ENCODE data around the gene SH3GL2.
"Not testable (repeated sequence)": the region's sequence is repeated elsewhere in the genome, so short reads cannot be mapped to it uniquely, and the experiment has no call there.

The SH3GL2 gene

DNA sequence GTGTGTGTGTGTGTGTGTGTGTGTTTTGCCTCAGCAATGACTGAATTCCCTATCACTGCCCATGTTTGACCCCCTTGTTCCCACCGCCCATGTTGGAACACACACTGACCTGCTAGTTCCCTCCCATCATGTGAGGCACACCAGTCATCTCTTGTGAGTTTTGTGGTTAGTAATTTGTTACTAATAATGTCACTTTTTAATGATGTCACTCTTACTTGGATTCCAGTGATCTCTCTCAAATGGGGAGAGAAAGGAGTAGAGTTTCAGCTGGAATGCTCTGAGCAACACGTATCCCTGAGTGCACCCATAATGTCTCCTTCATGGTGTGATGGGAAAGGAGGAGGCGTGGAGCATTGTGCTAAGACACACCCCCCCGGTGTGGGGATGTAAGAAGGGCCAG is 172.6 kb downstream of the SH3GL2 start:
- DNase-seq (ENCODE audit: low read depth in 2 of 2), result no peak

DNA sequence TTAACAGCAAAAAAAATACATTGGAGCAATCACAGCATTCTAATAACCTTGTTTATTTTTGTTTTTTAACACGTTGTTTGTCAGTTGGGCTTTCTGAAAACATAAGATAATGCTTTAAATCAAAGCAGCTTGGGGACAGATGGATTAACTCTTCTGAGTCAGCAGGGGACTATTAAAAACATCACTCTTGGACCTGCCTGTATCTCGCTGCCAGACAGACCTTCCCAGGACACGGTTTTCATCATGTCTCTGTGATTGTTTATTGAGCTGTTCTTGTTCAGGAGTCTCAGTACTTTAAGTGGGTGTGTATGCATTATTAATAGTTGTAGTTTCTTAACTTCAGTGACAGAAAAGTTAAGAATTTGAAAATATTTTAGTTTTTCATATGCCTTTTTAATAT is 173.2 kb downstream of the SH3GL2 start:
- DNase-seq (ENCODE audit: low read depth in 2 of 2), result no peak

DNA sequence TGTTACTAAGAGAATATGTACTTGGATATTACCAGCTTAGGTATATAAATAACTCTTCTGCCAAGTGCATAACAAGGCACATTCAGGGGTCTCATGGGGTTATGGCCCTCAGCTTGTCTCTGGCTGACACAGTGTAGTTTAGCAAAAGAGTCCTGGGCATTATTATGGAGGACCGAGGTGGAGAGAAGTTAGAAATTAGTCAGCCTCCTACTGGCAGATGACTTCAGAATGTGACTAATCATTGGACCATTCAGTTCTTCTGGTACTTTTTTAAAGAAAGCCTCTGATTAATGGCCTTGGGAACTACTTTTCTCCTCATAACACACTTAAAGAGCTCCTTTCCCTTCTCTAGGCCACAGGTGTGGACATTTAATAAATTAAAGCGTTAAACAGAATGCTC is 178.9 kb downstream of the SH3GL2 start:
- DNase-seq (ENCODE audit: low read depth in 2 of 2), result no peak

GRCh38 chr9:17760250-17760649 is 181.4 kb downstream of the SH3GL2 start:
- no peak for DNase-seq (ENCODE audit: low read depth in 2 of 2)

GRCh38 chr9:17761984-17762676 is 183.3 kb downstream of the SH3GL2 start:
- DNase-seq (ENCODE audit: low read depth in 2 of 2), result no peak

DNA sequence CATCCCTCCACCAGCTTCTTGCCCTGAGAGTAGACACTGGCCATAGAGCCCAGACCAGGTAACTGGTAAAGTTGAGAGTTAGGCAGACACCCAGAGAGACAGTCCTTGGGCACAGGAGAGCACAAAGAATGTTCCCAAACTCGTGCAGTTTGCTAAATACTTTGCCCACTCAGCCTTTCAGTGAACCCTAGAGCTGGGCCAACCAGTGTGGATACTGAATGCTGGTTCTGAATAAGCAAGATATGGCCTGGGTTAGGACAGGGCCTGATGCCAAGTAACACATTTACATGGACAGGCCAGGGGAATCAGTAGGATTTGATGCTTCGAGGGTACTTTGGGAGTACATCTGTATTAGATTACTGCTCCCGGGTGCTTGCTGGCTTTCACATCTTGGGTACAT is 185.4 kb downstream of the SH3GL2 start:
- DNase-seq (ENCODE audit: low read depth in 2 of 2), result no peak

- DNase-seq (ENCODE audit: low read depth in 2 of 2), result not testable (repeated sequence)
Measured at GRCh38 chr9:17765131-17765530, 186.3 kb downstream of the SH3GL2 start.

DNA sequence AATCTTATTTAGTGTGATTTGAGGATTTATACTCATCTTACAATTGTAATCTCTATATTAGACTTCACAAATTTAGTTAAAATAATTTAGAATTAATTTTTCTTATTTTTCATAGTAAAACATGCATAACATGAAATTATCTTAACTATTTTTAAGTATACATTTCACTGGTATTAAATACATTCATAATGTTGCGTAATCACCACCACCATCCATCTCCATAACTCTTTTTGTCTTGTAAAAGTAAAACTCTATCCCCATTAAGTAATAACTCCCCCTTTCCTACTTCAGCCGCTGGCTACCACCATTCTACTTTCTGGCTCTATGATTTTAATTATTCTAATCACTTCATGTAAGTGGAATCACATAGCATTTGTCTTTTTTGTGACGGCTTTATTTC is 193.4 kb downstream of the SH3GL2 start:
- no peak for DNase-seq (ENCODE audit: low read depth in 2 of 2)

DNA sequence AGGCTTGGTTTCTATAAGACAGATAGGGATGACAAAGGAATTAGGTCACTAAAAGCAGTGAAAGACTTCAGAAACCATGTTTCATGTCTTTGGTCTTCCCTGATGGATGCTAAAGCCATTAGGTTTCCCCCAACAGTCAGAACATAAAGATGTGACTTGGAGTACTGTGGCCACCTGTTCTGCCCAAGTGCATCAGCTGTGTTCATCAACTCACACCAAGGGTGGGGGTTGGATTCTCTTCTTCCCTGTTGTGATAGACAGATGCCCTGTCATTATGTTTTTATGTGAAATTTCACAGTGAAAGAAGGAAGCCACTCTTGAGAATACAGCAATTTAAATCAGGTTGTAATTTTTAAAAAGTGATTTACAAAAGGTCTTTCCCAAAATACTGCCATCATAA is 196.8 kb downstream of the SH3GL2 start:
- DNase-seq (ENCODE audit: low read depth in 2 of 2), result no peak

GRCh38 chr9:17776735-17777134 is 197.9 kb downstream of the SH3GL2 start:
- DNase-seq (ENCODE audit: low read depth in 2 of 2), result no peak

DNA sequence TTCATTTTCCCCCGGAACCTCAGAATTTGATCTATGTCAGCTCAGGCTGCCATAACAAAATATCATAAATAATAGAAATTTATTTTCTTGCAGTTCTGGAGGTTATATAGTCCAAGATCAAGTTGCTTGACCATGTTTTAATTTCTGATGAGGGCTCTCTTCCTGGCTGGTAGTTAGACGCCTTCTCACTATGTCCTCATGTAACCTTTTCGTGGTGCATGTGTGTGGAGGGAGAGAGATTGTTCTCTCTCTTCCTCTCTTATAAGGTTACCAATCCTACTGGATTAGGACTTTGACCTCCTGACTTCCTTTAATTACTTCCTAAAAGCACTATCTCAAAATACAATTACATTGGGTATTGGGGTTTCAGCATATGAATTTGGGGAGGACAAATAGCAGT is 198.6 kb downstream of the SH3GL2 start:
- DNase-seq (ENCODE audit: low read depth in 2 of 2), result no peak

DNA sequence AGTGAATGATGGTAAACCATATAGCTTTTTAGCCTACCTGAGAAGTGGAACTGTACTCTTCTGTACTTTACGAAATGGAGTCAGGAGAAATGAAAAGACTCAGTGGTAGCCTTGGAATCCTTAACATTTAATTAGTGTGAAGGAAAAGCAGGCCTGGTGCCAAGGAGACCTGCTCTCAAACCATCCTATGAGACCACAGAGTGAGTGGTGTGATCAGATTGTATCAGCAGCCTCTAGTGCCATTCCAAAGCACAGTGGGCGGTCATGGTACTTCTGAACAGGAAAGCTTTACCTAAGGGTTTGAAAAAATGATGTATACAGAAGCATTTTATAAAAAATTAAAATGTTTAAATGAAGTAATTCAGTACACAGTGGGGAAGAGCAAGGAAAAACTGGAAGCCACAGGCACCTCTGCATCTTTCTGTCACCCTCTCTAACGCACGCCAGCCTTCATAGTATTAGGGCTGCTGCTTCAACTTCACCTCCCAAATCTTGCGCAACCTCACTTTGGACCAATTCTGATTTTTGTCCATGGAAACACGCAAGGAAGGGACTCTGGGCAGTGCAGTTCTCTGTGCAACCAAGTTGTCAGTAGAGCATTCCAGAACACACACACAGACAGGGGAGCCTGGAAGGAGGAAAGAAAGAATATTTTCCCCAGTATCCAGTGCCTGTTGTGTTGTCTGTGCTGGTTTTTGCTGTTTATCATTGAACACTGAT is 203.7 kb downstream of the SH3GL2 start:
- no peak for DNase-seq (ENCODE audit: low read depth in 2 of 2)

GRCh38 chr9:17783227-17783626 is 204.4 kb downstream of the SH3GL2 start:
- DNase-seq (ENCODE audit: low read depth in 2 of 2), result no peak

DNA sequence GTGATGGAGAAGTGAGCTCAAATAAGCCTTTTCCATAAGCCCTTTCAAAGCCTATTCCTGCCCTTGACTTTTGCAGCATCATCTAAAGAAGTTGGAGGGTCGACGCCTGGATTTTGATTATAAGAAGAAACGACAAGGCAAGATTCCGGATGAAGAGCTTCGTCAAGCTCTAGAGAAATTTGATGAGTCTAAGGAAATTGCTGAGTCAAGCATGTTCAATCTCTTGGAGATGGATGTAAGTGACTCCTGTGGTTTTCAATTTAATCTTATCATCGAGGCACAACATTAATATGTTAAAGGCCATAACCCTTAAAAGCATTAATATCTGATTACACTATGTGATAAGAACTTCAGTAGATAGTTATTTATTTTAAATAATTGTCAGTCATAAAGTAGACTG is 210.4 kb downstream of the SH3GL2 start:
- no peak for DNase-seq (ENCODE audit: low read depth in 2 of 2)

GRCh38 chr9:17793713-17794622 is 215.1 kb downstream of the SH3GL2 start:
- DNase-seq (ENCODE audit: low read depth in 2 of 2), result no peak

DNA sequence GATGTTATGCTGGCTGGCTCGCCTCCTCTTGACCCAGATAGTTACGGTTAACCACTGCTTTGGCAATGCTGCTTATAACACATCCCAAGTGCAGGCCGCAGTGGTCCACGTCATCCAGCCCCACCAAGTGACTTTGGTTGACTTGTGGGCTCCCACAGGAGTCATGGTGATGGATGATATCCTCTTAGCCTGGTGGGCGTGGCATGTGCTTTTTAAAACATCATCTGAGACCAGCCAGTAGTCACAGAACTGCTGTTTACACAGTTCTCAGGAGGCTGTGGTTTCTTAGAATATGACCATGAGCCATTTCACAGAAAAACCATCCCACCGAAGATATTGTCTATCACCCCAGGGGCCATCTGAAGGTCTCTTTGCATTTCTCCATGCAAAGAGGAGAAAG is 216.9 kb downstream of the SH3GL2 start:
- no peak for DNase-seq (ENCODE audit: low read depth in 2 of 2)

GRCh38 chr9:17799369-17799768 is 220.5 kb downstream of the SH3GL2 start:
- DNase-seq (ENCODE audit: low read depth in 2 of 2), result no peak

DNA sequence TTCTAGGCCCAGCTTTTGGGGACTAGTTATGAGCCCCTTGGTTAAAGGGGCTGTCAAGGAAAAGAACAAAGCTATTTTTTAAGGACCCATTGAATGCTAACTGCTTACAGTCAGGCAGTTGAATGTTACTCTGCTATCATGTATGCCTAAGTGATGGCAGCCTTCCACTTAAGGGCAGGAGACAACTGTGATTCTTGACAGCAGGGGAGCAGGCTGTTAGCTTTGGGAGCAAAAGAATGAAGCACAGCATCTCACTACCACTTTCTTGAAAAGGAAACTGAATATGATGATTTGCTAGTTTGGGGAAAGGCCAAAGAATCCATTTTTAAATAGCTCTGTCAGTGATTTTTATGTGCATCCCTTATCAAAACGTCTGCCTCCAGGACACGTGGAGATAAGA is 221.6 kb downstream of the SH3GL2 start:
- DNase-seq (ENCODE audit: low read depth in 2 of 2), result no peak

GRCh38 chr9:17802249-17802857 is 223.5 kb downstream of the SH3GL2 start:
- DNase-seq (ENCODE audit: low read depth in 2 of 2), result no peak

DNA sequence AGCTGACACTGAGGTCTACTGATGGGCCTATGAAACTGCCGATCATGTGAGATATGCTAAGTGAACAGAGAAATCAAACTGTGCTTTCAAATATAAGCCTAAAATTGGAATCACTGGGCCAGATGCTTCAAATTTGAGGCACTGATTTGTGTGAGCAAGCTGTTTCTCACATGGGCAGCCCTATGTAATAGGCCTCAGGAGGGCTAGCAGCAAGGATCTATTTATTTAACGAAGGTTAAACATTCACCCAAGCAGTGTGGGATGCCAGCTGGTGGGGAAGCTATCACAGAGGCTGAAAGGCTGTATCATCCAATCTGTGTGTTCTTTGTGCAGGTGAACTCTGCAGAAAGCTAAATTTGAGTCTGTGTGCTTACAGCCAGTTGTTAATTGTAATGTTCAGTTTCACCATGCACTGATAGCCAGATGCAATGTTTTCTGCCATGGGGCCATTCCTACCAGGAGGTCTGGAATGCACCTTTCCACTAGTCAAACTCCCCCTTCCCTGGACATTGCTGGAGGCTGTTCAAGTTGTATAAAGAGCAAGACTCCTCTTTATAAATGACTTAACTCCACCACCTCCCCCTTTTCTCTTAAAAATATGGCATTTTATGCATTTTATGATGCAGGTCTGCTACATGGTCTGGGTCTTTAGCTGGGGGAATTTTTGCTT is 228.9 kb downstream of the SH3GL2 start:
- DNase-seq (ENCODE audit: low read depth in 2 of 2), result no peak

- no peak for DNase-seq (ENCODE audit: low read depth in 2 of 2)
Measured at GRCh38 chr9:17810317-17810716, 231.5 kb downstream of the SH3GL2 start.
